IPS DF 4.7 (cell line): ENCODE data around the gene NPM1.

Experiments
- DNase-seq: peaks from one replicate; pipeline ENCODE4 v3.0.0-alpha.2; 2013; ENCODE audit warnings: low spot score; ENCODE audit errors: extremely low read depth

The NPM1 gene

GRCh38 chr5:171449426-171449825, 61.8 kb downstream of the NPM1 start:
- no peak for DNase-seq

GRCh38 chr5:171450423-171451331, 63.0 kb downstream of the NPM1 start:
- DNase-seq: no peak

GRCh38 chr5:171451421-171451820, 63.8 kb downstream of the NPM1 start:
- no peak for DNase-seq

- no peak for DNase-seq
These were observed 65.5 kb downstream of the NPM1 start for GRCh38 chr5:171453056-171453725.

GRCh38 chr5:171453988-171454387, 66.3 kb downstream of the NPM1 start:
- DNase-seq: no peak

- no peak for DNase-seq
These were observed 66.9 kb downstream of the NPM1 start for GRCh38 chr5:171454549-171454948.

GRCh38 chr5:171455522-171455921, 67.9 kb downstream of the NPM1 start:
- DNase-seq: no peak

- DNase-seq: no peak
These were observed 69.7 kb downstream of the NPM1 start for GRCh38 chr5:171457208-171457981.

- no peak for DNase-seq
These were observed 72.2 kb downstream of the NPM1 start for GRCh38 chr5:171459839-171460238.
